ENCODE measurements around the gene FCN1.

Gene FCN1

DNA sequence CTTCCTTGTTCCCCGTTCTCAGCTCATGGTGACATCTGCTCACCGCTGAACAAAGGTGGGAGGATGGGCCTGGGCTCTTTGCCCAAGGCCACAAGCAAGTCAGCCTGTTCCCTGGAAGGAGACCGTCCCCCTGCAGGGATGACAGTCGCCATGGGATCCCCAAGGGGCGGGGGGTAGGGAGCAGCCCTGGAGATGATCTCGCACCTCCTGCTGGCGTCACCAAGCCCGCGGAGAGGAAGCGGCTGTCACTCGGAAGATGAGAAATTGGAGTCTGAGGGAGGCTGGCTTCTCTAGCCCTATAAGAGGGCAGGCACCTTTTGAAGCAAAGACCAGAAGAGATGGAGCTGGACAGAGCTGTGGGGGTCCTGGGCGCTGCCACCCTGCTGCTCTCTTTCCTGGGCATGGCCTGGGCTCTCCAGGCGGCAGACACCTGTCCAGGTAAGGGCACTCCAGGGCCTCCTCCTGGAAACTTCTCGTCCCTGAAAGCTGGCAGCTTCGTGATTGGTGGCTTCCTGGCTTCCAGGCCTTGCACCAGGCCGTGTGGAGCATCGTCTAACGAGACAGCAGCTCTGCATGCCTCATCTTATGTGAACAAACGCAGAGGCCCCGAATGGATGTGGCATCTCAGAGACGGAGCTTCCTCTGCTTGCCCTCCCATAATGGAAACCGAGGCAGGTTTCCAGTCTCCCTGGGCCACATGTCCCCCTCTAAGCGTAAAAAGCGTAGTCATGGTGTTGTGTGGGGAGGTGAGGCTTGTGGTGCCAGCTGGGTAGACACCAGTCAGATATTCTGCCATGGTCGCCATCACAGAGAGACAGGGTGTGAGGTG, 37.0 kb downstream of the FCN1 start, which contains the start of gene FCN2:
Gene FCN2 (plus strand): TSS at position 327 of the 829 bp plus-strand sequence. CDS start 12 bp downstream, at position 339.
- in situ Hi-C loops (cut with MboI; ENCODE audit: low sequenced_read_pairs): no loop called here

DNA sequence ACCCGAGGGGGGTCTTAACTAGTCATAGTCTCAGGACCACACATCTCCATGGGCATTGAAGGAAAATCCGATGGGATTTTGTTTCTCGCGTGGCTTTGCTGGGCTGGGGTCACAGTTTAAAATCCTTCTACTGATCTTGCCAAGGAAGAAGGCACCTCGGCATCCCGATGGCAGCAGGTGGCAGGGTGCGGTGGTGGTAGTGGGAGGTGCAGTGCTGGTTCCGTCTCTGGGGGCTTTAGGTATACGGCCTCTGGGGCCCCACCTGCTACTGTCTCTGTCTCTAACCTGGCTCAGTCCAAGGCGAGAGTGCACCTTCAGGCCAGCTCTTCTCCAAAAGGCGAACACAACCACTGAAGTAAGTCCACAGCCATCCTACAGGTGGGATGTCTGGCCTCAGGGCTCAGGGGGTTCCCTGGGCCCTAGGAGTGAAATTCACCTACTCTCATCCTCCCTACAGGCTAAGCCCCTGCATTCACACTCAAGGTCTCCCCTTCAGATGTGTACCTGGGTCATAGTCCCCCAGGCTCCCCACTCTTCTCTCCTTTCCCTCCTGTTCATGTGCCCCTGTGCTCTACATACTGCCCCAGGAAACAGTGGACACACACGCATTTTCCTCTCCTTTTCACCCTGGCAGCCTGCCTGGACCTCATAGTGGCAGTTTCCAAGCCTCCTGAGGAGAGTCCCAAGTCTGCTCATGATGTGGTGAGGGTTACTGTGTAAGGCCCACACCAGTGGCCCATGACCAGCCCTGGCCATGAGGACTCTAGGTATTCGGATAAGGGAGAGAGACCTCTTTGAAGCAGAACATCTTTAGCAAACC, 37.8 kb downstream of the FCN1 start:
- in situ Hi-C loops (cut with MboI; ENCODE audit: low sequenced_read_pairs): no loop called here

DNA sequence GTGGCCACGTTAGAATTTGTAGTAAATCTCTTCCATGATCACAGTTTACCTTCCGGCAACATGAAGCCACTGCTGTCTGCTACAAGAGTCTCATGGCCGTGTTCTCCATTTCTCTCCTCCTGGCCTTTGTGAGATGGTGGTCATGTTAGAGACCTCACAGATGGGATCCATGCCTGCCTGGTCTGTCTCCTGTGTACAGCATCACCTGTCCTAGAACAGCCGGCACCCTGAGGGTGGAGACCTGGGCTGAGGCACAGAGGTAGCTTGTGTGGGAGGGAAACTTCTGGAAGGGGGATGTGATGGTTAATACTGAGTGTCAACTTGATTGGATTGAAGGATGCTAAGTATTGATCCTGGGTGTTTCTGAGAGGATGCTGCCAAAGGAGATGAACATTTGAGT, 40.2 kb downstream of the FCN1 start:
- in situ Hi-C loops (cut with MboI; ENCODE audit: low sequenced_read_pairs): no loop called here

DNA sequence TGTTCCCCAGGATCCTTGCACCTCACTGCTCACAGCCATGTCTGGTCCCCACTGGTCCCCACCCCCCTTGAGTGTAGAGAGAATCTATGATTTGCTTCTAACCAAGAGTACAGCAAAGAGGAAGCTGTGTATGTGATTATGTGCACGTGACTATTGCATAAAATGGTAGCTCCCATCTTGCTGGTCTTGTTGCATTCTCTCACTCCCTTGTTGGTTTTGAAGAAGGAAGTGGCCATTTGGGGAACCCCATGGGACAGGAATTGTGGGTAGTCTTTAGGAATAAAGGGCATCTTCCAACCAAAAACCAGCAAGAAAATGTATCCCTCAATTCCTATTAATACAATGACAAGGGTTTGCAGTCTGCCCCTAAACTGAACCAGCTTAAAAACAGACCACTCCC, 42.3 kb downstream of the FCN1 start:
- in situ Hi-C loops (cut with MboI; ENCODE audit: low sequenced_read_pairs): no loop called here

DNA sequence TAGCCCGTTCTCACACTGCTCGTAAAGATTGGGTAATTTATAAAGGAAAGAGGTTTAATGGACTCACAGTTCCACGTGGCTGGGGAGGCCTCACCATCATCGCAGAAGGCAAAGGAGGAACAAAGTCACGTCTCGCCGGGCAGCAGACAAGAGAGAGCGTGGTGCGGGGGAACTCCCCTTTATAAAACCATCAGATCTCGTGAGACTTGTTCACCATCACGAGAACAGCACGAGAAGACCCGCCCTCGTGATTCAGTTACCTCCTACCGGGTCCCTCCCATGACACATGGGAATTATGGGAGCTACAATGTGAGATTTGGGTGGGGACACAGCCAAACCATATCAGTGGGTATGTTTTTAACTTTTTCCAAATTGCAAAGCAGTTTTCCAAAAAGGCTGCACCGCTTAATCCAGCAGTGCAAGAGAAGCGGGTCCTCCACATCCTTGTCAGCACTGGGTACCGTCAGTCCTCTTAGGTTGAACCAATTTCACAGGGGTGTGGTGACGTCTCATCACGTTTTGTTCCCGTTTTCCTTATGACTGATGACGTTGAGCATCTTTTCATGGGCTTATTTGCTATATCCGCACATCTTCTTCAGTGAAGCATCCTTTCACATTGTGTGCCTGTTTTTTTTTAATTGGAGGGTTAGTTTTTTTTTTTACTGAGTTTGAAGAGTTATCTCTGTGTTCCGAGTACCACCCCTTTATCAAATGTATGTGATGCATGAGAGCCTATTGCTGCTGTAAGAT, 45.1 kb downstream of the FCN1 start:
- in situ Hi-C loops (cut with MboI; ENCODE audit: low sequenced_read_pairs): no loop called here

DNA sequence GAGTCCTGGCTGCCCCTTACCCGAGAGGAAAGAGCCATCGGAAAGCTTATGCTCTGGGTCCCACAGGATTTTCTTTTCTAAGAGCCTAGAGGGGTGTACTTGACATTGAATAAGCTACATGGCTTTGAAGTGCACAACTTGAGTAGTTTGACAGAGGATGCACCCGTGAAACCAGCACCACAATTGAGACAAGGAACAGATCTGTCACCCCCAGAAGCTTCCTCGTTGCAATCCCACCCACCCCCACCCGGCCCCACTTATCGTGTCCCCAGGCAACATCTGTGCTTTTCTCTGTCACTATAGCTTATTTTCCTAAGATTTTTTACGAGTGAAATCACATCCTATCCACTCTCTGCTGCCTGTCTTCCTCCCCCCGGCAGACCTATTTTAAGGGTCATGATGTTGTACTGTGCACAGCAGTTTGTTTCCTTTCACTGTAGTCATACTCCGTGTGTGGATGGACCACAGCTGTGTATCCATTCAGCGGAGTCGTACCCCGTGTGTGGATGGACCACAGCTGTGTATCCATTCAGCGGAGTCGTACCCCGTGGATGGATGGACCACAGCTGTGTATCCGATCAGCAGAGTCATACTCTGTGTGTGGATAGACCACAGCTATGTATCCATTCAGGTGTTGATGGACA, 45.9 kb downstream of the FCN1 start:
- in situ Hi-C loops (cut with MboI; ENCODE audit: low sequenced_read_pairs): no loop called here

DNA sequence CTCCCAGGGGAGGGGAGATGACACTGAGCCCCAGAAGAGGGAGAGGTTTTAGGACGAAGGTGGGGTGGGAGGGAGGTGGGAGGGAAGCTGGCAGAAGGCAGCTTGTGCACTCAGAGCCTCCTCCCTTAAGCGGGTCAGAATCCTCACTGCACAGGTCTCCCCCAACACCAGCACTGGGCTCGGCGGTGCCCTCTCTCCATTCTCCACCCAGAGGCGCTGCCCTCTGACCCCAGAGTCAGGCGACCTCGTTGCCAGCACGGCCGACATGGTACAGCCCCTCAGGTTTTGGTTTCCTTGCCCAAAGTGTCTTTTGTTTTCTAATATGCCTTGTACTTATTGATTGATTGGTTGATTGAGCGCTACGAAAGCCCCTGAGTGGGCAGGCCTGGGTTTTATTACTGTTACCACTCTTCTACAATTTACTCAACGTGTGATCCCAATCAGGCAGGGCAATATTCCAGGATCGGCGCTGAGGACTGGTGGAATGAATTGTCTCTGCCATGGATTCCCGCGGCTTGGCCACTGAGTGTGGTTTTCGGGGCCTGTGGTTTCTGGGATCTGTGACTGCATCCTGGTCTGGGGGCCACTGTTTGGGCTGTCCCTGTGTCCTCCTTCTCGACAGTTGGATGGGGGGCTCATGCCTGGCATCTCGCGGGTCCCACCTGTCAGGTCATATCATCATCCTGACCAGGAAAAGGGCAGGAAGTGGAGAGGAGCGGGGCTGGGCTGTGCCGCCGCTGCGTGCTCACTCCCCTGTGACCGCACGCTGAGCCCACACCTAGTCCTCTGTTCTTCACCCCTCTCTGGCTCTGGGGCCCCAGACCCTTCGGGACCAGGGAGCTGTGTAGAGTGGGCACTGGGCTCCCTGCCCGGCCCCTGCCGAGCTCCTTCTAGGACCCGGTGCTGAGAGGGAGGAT, 46.7 kb downstream of the FCN1 start:
- in situ Hi-C loops (cut with MboI; ENCODE audit: low sequenced_read_pairs): no loop called here

DNA sequence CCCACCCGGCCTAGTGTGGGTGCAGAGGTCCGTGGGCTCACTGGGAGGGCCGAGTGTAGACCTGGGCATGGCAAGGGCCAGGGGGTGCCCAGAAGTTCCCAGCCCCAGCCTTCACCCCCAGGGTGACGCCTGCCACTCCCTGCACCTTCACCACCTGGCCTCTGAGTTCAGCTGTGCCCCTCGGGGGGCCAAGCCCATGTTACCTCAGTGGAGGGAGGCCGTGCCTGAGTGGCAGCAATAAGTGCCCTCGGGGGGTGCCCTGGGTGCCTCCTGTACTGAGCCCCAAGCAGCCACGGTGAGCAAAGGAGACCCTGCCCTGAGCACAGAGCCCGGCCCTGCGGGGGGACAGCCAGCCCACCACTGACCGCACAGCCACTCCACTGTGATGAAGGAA, 47.4 kb downstream of the FCN1 start:
- in situ Hi-C loops (cut with MboI; ENCODE audit: low sequenced_read_pairs): no loop called here

DNA sequence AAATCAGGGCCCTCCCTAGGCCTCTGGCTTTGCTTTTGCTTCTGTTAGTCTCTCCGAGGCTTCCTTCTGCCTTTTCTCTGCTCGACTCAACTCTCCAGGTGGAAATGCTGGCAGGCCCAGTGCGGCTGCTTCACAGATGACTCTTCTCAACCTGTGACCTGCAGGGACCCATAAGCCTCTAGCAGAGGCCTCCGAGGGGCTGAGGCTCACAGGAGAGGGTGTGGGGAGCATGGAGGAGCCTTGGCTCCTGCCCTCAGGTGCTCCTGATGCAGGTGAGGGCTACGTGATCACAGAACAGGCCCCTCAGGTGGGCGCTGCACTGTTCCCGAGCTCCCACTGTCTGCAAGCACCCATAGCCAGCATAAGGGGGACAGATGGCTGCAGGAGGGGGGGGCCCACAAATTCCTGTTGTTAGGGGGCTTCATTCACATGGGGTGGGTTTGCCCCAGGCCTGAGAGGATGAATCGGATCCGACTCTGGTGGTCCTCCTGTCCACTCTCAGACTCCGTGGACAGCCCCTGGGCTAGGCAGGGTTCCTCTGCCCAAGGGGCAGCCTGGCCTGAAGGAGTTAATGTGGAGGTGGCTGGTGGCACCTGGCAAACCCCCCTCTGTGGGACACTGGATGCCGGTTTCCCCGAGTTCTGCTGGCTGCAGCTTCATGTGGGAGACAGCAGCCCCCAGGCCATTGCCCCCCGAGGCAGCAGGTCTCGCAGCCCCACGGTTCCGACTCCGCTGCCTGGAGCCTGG, 48.0 kb downstream of the FCN1 start:
- in situ Hi-C loops (cut with MboI; ENCODE audit: low sequenced_read_pairs): no loop called here

DNA sequence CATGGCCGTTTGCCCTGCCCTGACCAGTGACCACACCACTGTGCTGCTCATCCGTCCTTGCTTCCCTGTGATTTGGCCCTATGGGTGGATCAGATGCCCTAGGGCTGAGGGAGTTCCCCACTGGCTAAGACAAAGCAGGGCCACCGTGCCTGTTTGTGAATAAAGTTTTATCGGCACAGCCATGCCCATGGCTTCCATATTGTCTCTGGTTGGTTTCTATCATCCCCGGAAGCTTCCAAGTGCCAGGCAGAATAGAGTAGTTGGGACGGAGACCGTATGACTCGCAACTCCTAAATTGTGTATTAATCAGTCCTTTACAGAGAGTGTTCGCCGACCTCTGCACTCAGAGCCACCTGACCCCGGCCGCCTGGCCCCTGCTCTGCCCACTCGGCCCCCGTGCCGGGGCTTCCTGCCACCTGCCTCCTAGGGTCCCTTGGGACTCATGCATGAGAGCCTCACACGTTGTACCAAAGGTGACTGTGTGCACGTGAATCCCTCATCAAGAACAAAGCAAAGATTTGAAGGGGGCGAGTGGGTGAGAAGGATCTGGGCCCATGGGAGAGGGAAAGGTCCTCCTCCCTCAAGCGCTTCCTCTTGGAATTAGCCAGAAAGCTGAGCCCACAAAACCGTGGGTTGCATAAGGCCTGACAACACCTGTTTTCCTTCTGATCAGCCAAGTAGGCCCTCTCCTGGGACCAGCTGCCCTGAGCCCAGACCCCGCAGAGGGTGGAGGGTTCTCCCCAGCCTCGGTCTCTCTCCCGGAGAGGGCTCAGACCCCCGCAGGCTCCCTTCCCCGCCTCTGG, 48.8 kb downstream of the FCN1 start:
- in situ Hi-C loops (cut with MboI; ENCODE audit: low sequenced_read_pairs): no loop called here

DNA sequence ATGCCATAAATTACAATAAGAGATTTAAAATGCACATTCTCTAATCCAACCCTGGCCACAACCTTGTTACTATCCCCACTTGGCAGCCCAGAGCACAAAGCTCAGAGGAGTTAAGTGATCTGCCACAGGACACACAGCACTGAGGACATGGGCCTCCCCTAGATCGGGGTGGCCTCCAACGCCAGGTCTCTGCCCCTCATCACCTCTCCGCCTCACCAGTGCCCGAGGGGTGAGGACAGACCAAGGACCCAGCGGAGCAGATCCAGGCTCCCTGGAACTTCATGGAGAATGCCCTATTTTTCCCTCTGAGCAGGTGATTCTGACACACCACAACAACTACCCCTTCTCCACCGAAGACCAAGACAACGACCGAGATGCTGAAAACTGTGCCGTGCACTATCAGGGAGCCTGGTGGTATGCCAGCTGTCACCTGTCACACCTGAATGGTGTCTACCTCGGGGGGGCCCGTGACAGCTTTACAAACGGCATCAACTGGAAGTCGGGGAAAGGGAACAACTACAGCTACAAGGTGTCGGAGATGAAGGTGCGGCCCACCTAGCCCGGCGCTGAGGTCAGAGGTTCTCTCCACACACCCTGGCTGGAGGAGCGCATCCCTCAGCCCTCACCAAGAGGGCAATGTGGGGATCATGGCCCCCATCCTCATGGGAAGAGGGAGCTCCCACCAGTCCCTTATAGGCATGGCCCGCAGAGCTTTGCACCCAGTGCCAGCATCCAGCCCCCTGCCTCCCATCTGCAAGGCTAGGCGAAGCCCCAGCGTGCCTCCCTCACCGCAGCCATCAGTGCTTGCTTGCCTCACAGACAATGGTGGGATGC, 49.6 kb downstream of the FCN1 start:
- in situ Hi-C loops (cut with MboI; ENCODE audit: low sequenced_read_pairs): no loop called here

DNA sequence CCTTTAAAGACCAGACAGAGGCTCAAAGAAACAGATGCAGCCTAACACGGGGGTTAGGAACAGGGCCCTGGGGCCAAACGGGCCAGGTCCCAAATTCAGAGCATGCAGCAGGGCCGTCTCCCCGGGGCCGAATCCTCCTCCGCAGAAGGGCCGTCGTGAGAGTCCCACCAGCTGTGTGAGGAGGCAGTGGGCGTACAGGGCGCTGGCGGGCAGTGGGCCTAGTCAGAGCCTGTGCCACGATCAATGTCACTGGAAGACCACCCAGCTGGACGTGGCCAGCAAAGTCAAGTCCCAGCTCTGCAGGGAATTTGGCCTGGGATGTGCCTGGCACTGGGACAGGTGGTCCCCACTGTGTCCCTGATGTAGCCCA, 52.9 kb downstream of the FCN1 start:
- in situ Hi-C loops (cut with MboI; ENCODE audit: low sequenced_read_pairs): no loop called here

DNA sequence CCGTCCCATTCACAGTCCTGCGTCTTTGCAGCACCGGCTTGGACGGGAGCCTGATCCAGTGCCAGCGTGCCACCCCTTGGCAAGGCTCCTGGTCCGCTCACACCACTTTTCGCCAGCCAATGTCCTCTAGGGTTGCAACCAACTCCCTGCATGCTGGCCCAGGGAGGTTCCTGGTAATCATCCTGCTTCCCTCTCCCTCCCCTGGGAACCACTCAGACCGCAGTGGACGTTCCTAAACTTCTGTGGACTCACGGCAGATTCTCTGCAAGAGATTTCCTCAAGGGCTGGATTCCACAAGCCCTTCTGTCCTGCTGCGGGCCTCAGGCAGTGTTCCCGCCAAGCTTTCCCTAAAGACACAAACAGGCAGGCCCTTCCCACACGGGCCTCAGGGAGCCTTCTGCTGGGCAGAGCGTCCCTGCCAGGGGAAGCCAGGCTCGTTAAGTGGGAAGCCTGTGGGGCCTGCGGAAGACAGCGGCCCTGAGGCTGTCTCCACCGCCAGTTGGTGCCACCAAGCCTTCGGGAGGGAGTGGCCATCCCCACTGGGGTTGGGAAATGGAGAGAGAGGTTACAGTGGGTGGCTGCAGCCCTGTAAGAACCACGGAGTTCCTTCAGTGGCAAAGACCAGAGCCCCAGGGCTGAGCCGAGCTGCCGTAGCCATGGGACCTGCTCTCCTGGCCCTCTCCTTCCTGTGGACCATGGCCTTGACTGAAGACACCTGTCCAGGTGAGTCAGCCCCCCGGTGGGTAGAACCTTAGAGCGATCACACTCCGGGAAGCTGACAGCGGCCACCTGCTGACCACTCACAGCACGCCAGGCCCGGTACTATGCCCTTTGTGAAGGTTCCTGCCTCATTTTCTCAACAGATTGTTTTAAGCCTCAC, 53.5 kb downstream of the FCN1 start:
- in situ Hi-C loops (cut with MboI; ENCODE audit: low sequenced_read_pairs): no loop called here

DNA sequence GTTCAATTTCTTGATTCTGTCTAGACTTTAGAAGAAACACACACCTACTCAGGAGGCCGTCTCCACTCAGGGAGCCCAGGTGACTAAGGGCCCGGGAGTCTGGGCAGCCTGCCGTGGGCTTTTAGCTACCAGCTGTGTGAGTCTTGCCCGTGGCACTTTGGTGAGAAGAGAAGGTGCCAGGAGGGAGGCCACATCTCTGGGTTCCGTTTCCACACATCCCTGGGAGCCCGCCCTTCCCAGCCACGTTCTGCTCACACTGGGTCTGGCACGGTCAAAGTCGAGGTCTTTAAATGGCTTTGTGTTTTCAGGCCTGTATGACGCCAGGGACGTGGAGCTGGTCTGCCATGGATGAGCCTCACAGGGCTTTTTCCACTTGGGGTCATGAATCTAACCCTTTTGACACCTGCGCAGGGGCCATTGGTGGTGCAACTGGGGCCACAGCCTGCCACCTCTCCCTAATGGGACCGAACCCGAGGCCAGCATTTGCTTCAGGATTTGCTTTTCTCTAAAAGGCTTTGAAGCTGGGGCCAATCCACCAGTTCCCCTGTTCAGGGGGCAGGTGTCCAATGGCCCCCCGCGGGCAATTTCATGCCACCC, 54.3 kb downstream of the FCN1 start:
- in situ Hi-C loops (cut with MboI; ENCODE audit: low sequenced_read_pairs): no loop called here

DNA sequence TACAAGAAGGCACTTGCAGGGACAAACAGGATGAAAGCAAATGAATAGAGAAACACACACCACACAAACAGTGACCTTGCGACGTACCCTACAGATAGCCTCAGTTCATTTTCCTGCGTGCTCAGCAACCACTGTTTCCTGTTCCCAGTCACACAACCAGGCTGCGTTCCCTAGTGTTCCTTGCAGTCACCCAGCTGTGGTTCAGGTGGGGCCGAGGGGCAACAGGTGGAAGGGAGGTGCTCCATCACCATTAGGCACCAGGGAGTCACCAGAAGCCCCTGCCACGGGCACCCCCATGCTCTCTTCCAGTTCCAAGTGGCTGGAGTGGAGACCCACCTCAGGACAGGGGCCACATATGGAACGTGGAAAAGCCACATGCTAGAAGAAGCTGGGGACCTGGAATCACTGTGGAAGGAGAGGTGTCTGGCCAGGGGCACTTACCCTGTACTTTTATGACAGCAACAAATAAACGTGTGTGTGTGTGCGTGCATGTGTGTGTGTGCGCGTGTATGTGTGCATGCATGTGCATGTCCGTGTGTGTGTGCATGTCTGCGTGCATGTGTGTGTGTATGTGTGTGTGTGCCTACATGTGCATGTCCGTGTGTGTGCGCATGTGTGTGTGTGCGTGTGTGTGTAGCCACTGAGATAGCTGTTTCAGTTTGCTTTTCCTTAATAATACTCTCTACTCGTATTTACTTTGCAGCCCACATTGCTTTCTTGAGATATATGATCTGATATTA, 55.9 kb downstream of the FCN1 start:
- in situ Hi-C loops (cut with MboI; ENCODE audit: low sequenced_read_pairs): no loop called here

Measured in HL-60/S4 treated with phorbol 12-myristate 13-acetate at 8.2 ng/mL for 4 days and 3 days (cell line).